NCI-H524 treated with DMSO at 0.1 percent for 48 hours (cell line): ENCODE data around the gene MPP7.

Experiments used
- DNase-seq: peaks from one replicate; lab custom pipeline; 2025; lab: John Stamatoyannopoulos, UW

Gene MPP7

GRCh38 chr10:28269842-28270456 lies 32.9 kb downstream of the MPP7 start:
- DNase-seq, result no peak

GRCh38 chr10:28266449-28267224 lies 36.2 kb downstream of the MPP7 start:
- peak; percentile 49 for DNase-seq

- DNase-seq, result no peak
Measured at GRCh38 chr10:28263136-28263857, 39.6 kb downstream of the MPP7 start.

GRCh38 chr10:28256776-28257175 lies 46.1 kb downstream of the MPP7 start:
- DNase-seq, result no peak

GRCh38 chr10:28254290-28254985 lies 48.4 kb downstream of the MPP7 start:
- no peak for DNase-seq

- DNase-seq, result no peak
Measured at GRCh38 chr10:28253169-28253785, 49.6 kb downstream of the MPP7 start.
